Common myeloid progenitor, CD34-positive (primary cell): ENCODE measurements around the gene CRIP3.

Experiments
- CTCF ChIA-PET: fragments of 350-600 bp; sonication (Branson Sonifier 250); formaldehyde crosslinking; loops from one replicate; lab custom pipeline; 2021; ENCODE audit warnings: antibody characterized with exemption; lab: Charles Lee
- POLR2A ChIA-PET: fragments of 350-600 bp; sonication (Branson Sonifier 250); formaldehyde crosslinking; loops from one replicate; lab custom pipeline; 2021; ENCODE audit warnings: antibody characterized with exemption; lab: Charles Lee
- DNase-seq, 3 donors: peaks; one replicate each; pipeline versions ENCODE4 v3.0.0 to v3.0.0-alpha.2; 2013
- H3K27ac ChIP-seq, 2 experiments: 1 replicate in 1 of 2; 2 replicates in 1 of 2; pipeline ENCODE4 v1.7.0; 2013; ENCODE audit warnings: inconsistent platforms in 2 of 2, low read length in 2 of 2, mild to moderate bottlenecking in 2 of 2, low read depth in 1 of 2, moderate library complexity in 1 of 2; ENCODE audit not compliant: severe bottlenecking in 2 of 2, insufficient read depth in 1 of 2, poor library complexity in 1 of 2
- H3K27me3 ChIP-seq, 5 experiments: replicated peaks in 2 of 5; 1 replicate in 3 of 5; 2 replicates in 2 of 5; pipeline versions ENCODE4 v1.6.1 to v1.7.0; 2013; ENCODE audit warnings: low read length in 4 of 5, mild to moderate bottlenecking in 2 of 5, moderate library complexity in 2 of 5, inconsistent platforms in 1 of 5; ENCODE audit not compliant: insufficient read depth in 5 of 5, control insufficient read depth in 4 of 5
- H3K36me3 ChIP-seq, 4 experiments: 1 replicate in 2 of 4; 2 replicates in 2 of 4; pipeline versions ENCODE4 v1.6.1 to v1.7.0; 2013; ENCODE audit warnings: low read length in 3 of 4, control low read depth in 1 of 4, mild to moderate bottlenecking in 1 of 4; ENCODE audit not compliant: control insufficient read depth in 4 of 4, insufficient read depth in 4 of 4
- H3K4me1 ChIP-seq, 4 experiments: 1 replicate in 3 of 4; 2 replicates in 1 of 4; pipeline versions ENCODE4 v1.6.1 to v1.7.1; 2013; ENCODE audit warnings: low read length in 3 of 4, mild to moderate bottlenecking in 3 of 4, control low read depth in 1 of 4, inconsistent platforms in 1 of 4, moderate library complexity in 1 of 4; ENCODE audit not compliant: control insufficient read depth in 4 of 4, insufficient read depth in 4 of 4; ENCODE audit errors: control extremely low read depth in 1 of 4
- H3K4me3 ChIP-seq, 7 experiments: 1 replicate in 4 of 7; 2 replicates in 3 of 7; pipeline versions ENCODE4 v1.5.1 to v1.7.0; 2013; ENCODE audit warnings: mild to moderate bottlenecking in 7 of 7, low read length in 6 of 7, moderate library complexity in 6 of 7, inconsistent platforms in 2 of 7, low read depth in 2 of 7, control low read depth in 1 of 7; ENCODE audit not compliant: insufficient read depth in 4 of 7, control insufficient read depth in 1 of 7; ENCODE audit errors: extremely low read depth in 1 of 7
- H3K9me3 ChIP-seq, 5 experiments: 1 replicate in 4 of 5; 2 replicates in 1 of 5; pipeline versions ENCODE4 v1.6.1 to v1.7.1; 2013; ENCODE audit warnings: low read length in 4 of 5, mild to moderate bottlenecking in 2 of 5, inconsistent platforms in 1 of 5, low read depth in 1 of 5, moderate library complexity in 1 of 5; ENCODE audit not compliant: control insufficient read depth in 4 of 5, insufficient read depth in 2 of 5; ENCODE audit errors: control extremely low read depth in 1 of 5
- WGBS: methylation state at CpG from one replicate; pipeline ENCODE4 v1.1.5; 2013; ENCODE audit not compliant: insufficient coverage; 5-methylcytosine and 5-hydroxymethylcytosine counted together

CRIP3 gene

DNA sequence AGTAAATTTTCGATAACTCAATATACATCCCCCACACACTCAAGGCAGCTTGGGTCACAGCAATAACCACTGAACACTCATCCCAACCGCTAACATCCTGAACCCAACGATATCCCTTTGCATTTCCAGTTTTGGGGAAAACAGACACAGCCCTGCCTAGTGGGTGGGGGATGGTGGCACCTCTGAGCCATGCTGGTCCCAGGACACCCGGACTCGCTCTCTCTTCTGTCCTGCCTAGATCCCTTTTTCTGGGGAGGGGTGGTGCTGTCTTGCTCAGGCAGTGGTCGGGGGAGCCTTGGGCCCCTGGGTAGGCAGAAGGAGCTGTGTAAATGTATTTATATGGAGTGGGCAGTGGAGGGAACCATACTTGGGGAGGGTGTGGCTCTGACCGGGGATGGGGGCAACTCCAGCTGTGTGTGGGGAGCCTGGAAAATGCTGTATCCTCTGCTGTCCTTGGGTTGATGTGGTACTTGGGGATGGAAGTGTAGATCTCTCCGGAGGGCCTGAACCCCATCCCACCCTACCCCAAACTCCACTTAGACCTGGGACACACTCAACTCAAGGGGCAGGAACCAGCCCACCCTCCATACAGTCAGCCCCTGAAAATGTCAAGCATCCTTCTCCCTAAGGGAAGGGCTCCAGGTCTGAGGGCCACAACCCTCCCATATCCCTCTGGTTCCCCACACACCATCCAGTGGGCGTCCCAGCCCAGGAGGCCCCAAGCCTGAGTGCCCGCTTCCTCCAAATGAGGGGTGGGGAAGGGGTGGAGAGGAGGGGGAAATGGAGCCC is 34.3 kb downstream of the CRIP3 start:
- no peak for DNase-seq
- WGBS: no CpG with 5 or more reads among the region's 10 CpGs
- ChIA-PET CTCF (interaction anchor here (1.1 kb wide), 1 partner anchor 33 kb away, joined by 3 read pairs; no protein-coding TSS in a partner anchor), POLR2A (no interaction called here)
- no peak overlapping the region for H3K27ac ChIP-seq
- H3K4me3 ChIP-seq: peak overlapping the region in 1 of 7 experiments; percentile 20
- no peaks in the 10 kb centered on the region for H3K36me3 ChIP-seq
- H3K27me3 ChIP-seq: peaks cover 0 to 95% (median 40%) of the 10 kb centered on the region in 5 experiments
- no peaks in the 10 kb centered on the region for H3K9me3 ChIP-seq
- H3K4me1 ChIP-seq: peaks cover 0 to 24% (median 18%) of the 10 kb centered on the region in 4 experiments

DNA sequence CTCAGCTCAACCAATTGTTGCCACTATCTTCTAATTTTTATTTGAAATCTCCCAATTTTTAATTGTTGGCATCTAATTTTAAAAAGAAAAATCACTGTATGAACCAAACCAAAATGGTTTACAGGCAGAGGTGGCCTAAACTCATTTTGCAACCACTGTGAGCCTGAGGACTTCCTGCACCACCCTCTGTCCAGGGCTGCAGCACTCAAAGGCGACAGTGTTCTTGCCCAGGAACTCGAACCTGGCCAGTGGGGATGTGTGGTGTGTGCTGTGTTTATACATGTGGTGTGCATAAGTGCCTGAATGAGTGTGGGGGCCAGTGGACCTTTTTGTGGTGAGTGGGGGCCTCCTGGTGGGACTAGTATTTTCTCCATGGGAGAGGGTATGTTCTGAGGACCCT is 34.9 kb downstream of the CRIP3 start:
- Histone ChIP-seq H3K27me3 (peaks cover 0 to 97% (median 37%) of the 10 kb centered on the region in 5 experiments), H3K36me3 (no peaks in the 10 kb centered on the region), H3K4me1 (peaks cover 0 to 27% (median 21%) of the 10 kb centered on the region in 4 experiments), H3K4me3 (no peak overlapping the region), H3K27ac (no peak overlapping the region), H3K9me3 (no peaks in the 10 kb centered on the region)
- ChIA-PET POLR2A (no interaction called here), CTCF (interaction anchor here (1.1 kb wide), 1 partner anchor 34 kb away, joined by 3 read pairs; no protein-coding TSS in a partner anchor)
- 53% methylated on average over 2 of the region's 2 CpGs for WGBS
- no peak for DNase-seq

DNA sequence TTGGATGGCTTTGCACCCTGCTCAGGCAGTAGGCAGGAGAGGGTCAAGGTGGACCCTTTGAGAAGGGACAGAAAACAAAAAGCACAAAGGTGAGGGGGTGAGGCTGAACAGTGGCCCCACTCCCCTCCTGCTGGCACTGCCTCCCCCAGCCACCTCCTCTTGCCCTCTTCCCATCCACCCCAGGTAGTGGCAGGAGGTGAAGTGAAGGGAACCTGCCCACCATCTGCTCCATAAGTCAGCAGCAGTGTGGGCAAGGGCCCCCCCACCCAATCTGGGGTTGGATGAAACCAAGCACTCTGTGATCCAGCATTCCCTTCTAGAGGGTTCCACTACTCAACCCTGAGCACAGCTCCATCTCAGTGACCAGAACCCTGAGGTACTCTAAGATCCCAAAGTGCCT is 36.7 kb downstream of the CRIP3 start:
- peaks cover 0 to 98% (median 31%) of the 10 kb centered on the region in 5 experiments for H3K27me3 ChIP-seq
- H3K4me1 ChIP-seq: peaks cover 0 to 32% (median 23%) of the 10 kb centered on the region in 4 experiments
- no peak for DNase-seq
- no peaks in the 10 kb centered on the region for H3K36me3 ChIP-seq
- H3K27ac ChIP-seq: no peak overlapping the region
- H3K4me3 ChIP-seq: no peak overlapping the region
- POLR2A ChIA-PET: no interaction called here
- no peaks in the 10 kb centered on the region for H3K9me3 ChIP-seq
- CTCF ChIA-PET: interaction anchor here (1.1 to 1.8 kb wide), 3 partner anchors 10 to 234 kb away, joined by 3 to 5 read pairs (median 5); partner anchors contain the start of gene DNPH1

DNA sequence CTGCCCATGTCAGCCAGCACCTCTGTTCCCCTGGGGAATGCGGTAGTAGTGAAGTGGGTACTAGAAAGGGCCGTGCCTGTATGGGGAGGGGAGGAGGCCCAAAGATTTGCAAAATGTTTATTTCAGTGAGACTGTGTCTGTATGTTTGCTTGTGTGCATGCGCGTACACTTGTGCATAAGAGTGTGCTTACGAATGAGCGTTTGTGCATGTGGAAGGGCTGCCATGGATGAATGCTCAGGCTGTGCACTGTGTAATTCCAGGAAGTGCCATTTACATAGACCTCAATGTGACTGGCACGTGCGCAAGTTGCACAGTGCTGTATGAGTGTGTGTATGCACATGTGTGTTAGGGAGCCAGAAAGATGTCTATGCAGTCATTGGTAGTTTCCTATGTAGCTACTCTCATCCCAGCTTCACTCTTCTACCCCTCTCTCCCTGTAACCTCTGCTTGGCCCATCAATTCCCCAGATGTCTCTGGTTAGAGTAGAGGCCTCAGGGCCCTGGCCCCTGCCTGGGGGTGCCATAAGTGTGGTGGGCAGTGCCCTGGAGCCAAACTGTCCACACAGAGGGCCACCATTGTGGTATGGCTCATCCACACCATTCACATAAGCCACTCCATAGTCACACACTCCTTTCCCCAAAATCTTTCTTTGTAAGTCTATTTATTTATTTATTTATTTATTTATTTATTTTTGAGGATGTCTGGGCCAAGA is 37.4 kb downstream of the CRIP3 start:
- Histone ChIP-seq H3K9me3 (no peaks in the 10 kb centered on the region), H3K4me3 (no peak overlapping the region), H3K27me3 (peaks cover 0 to 91% (median 26%) of the 10 kb centered on the region in 5 experiments), H3K4me1 (peaks cover 0 to 27% (median 21%) of the 10 kb centered on the region in 4 experiments), H3K27ac (no peak overlapping the region), H3K36me3 (no peaks in the 10 kb centered on the region)
- CTCF ChIA-PET: interaction anchor here (1.4 to 1.8 kb wide), 2 partner anchors 9 to 235 kb away, joined by 3 to 5 read pairs; no protein-coding TSS in a partner anchor
- WGBS: 95% methylated on average over 6 of the region's 8 CpGs
- POLR2A ChIA-PET: no interaction called here
- DNase-seq: no peak

DNA sequence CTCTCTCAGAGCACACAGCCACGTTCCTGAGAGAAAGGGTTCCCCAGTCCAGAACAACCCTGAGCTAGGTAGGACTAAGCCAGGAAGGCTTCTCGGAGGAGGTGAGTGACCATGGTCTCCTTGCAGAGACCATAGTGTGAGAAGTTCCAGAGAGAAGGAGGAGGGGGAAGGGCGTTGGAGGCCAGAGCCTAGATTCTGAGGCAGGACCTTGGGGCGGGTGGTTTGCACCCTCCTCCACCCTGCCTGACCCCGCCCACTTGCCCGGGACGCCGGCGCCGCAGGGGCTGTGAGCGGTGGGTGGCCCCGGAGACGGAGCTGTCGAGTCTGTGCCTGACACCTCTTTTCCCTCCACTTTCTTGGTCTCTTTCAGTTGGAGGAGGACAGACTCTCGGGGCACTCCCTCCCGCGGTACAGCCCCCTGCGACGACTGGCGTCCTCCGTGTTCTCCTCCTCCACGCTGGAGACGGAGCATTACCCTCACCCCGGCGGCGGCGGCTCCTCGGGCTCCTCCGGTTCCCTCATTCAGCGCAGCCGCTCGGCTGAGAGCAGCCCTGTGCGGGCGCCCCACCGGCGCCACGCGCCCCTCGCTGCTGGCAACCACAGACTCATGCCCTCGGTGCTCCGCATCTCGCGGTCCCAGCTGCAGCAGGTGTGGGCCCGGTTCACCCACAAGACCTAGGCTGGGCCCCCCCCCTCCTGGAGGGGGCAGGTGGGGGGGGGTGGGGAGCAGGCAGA is 39.2 kb downstream of the CRIP3 start:
- Histone ChIP-seq H3K4me1 (peaks cover 0 to 13% (median 9%) of the 10 kb centered on the region in 4 experiments), H3K27me3 (peaks cover 0 to 74% (median 24%) of the 10 kb centered on the region in 5 experiments), H3K27ac (no peak overlapping the region), H3K36me3 (no peaks in the 10 kb centered on the region), H3K4me3 (peak overlapping the region in 4 of 7 experiments; percentile 8 to 64 (median 54)), H3K9me3 (no peaks in the 10 kb centered on the region)
- ChIA-PET CTCF (interaction anchor here (0.6 to 2.4 kb wide), 8 partner anchors 11 to 238 kb away, joined by 3 to 7 read pairs (median 4); partner anchors contain the start of genes CRIP3 and DNPH1), POLR2A (no interaction called here)
- DNase-seq: peak in 2 of 3 donors; percentile 38 to 61
- 5% methylated on average over 32 of the region's 44 CpGs for WGBS

DNA sequence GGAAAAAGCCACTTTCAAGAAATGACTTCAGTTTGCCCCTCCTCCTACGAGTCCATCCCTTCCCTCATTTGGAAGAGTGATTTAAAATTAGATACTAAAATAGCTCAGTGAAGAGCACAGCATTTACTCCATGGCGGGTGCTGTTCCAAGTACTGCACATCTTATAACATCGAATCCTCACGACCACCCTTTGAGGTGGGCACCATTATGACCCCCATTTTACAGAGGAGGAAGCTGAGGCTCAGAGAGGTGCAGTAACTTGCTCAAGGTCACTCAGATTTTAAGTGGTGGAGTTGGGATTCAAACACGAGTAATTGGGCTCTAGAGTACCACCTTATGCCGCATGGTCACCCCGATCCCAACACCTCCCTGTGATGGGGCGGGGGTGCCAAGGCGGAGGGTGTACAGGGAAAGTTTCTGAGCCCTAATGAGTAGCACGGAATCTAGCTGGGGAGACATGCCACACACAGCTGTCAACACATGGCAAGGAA is 39.8 kb downstream of the CRIP3 start:
- H3K4me3 ChIP-seq: peak overlapping the region in 2 of 7 experiments; percentile 53 to 54
- H3K27ac ChIP-seq: no peak overlapping the region
- H3K36me3 ChIP-seq: no peaks in the 10 kb centered on the region
- 91% methylated on average over 8 of the region's 10 CpGs for WGBS
- DNase-seq: no peak
- H3K4me1 ChIP-seq: peaks cover 0 to 13% (median 9%) of the 10 kb centered on the region in 4 experiments
- POLR2A ChIA-PET: no interaction called here
- CTCF ChIA-PET: interaction anchor here (0.6 to 2.4 kb wide), 10 partner anchors 11 to 239 kb away, joined by 3 to 7 read pairs (median 4); partner anchors contain the start of genes CRIP3 and DNPH1
- peaks cover 0 to 68% (median 20%) of the 10 kb centered on the region in 5 experiments for H3K27me3 ChIP-seq
- H3K9me3 ChIP-seq: no peaks in the 10 kb centered on the region
